HFF-Myc (cell line): ENCODE results near the gene MMS19.
"Not testable (repeated sequence)": the region's sequence is repeated elsewhere in the genome, so short reads cannot be mapped to it uniquely, and the experiment has no call there.

Experiments
- DNase-seq: peaks from one replicate; pipeline ENCODE4 v3.0.0-alpha.2; 2011; ENCODE audit warnings: low read depth; ENCODE audit errors: extremely low read depth
- H3K4me3 ChIP-seq: replicated peaks from 2 replicates; pipeline ENCODE4 v1.5.1; 2011; ENCODE audit warnings: low read depth, mild to moderate bottlenecking, control low read depth, low read length
- CTCF ChIP-seq: IDR thresholded peaks from 2 replicates; pipeline ENCODE4 v1.5.1; 2012; ENCODE audit warnings: mild to moderate bottlenecking, low read depth, low read length, control low read depth; ENCODE audit errors: missing control alignments

MMS19 gene

DNA sequence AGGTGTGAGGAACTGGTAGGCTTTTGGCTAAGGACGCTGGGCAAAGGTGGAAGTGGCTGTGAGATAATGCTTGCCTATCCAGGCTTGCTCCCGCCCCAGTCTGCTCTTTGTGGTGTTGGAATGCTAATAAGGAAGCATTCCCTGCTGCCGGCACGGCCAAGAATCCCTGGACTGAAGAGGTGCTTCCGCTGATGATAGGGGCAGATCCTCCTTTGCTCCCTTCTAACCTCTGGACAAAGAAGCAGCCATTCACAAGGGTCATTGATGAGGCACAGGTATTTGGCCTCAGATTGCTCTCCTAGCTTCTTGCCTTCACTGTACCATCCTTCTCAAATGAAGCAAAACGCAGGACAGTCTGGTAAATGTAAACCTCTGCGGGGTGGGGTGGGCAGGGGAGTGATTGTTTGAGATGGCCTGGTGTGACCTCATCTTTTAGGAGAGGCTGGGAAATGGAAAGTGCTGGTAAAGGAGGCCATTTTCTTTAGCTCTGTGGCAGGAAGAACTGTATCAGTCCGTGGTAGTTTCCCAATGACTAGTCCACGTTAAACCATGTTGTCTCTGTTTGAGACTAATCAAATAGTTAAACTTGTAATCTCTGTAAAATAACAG lies 70.5 kb downstream of the MMS19 start:
- DNase-seq: no peak
- peak overlapping the region; percentile 65 for H3K4me3 ChIP-seq
- TF ChIP-seq CTCF: no peak

- DNase-seq: no peak
- peak overlapping the region; percentile 65 for H3K4me3 ChIP-seq
- TF ChIP-seq CTCF: no peak
Measured at GRCh38 chr10:97426776-97427570, 71.2 kb downstream of the MMS19 start.

GRCh38 chr10:97425964-97426775 lies 72.1 kb downstream of the MMS19 start, which contains the start of gene PGAM1:
TSS of gene PGAM1 (plus strand) at chr10:97426191. CDS start at chr10:97426308, 117 bp downstream.
- peak within 1 kb of the TSS; percentile 65 for H3K4me3 ChIP-seq
- TF ChIP-seq CTCF: peak; percentile 69
- DNase-seq: peak; percentile 91

- not testable (repeated sequence) for DNase-seq, H3K4me3 ChIP-seq
Measured at GRCh38 chr10:97423757-97424098, 74.5 kb downstream of the MMS19 start.

DNA sequence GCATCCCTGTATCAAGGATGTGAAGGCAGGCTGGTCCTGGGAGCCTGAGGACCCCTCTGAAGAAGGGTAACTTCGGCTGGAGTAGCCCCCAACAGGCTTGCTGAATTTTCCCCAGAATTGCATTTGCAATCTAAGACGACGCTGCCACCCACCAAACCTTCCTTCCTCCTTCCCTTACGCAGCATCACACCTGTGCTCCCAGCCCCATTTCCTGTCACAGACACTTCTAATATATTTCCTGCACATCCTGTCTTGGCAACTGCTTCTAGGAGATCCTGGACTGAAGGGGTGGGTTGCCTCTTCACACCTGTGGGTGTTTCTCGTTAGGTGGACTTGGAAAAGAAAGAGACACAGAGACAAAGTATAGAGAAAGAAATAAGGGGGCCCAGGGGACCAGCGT lies 81.7 kb downstream of the MMS19 start:
- no peak for DNase-seq
- TF ChIP-seq CTCF: no peak
- no peak overlapping the region for H3K4me3 ChIP-seq

DNA sequence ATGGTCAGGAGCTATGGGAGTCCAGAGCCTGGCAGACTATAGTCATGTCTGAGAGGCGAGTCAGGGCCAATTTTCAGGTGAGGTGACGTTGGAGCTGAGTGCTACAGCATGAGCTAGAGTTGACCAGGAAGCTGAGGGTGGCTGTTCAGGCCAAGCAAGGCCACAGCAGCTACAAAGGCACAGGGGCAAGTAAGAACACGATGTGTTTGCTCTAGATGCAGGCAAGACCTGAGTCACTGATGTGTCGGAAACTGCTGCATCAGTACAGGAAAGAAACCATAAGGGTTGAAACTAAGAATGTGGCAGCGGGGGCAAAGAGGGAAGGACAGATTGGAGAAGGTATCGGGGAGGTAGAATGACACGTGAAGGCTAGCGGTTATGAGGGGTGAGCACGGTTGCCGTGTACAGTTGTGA lies 85.3 kb downstream of the MMS19 start:
- no peak overlapping the region for H3K4me3 ChIP-seq
- no peak for TF ChIP-seq CTCF
- no peak for DNase-seq

- no peak for DNase-seq
- H3K4me3 ChIP-seq: no peak overlapping the region
- TF ChIP-seq CTCF: no peak
Measured at GRCh38 chr10:97411406-97411805, 86.8 kb downstream of the MMS19 start.
